Measurements from ENCODE around the gene CFAP54.

The CFAP54 gene

GRCh38 chr12:96814200-96814599 lies 324.8 kb downstream of the CFAP54 start:
- TF ChIP-seq EZH2phosphoT487 (IDR thresholded peaks at IDR 0.05; ENCODE audit: borderline replicate concordance, low read length) (no peak), CTCF (IDR thresholded peaks at IDR 0.05; ENCODE audit: low read depth, low read length, poor library complexity, severe bottlenecking) (no peak)
- no peak overlapping the region for H3K4me2 ChIP-seq (ENCODE audit: low read length)

GRCh38 chr12:96821592-96821991 lies 332.2 kb downstream of the CFAP54 start:
- Histone ChIP-seq H4K20me1 (ENCODE audit: control insufficient read depth, insufficient read depth, low read depth, low read length) (no peaks in the 10 kb centered on the region), H3K4me3 (ENCODE audit: low read length) (no peak overlapping the region), H3K9me2 (replicated peaks; ENCODE audit: control insufficient read depth, low read length) (no peaks in the 10 kb centered on the region), H3K27me3 (ENCODE audit: control insufficient read depth, low read length) (no peaks in the 10 kb centered on the region), H3K4me1 (ENCODE audit: control insufficient read depth, low read length) (no peaks in the 10 kb centered on the region), H3K9me3 (ENCODE audit: control insufficient read depth, insufficient read depth, low read length) (no peaks in the 10 kb centered on the region), H3K36me3 (ENCODE audit: control insufficient read depth, low read length) (no peaks in the 10 kb centered on the region), H3K4me2 (ENCODE audit: low read length) (no peak overlapping the region), H3K79me2 (ENCODE audit: control insufficient read depth, low read length) (no peaks in the 10 kb centered on the region), H3K27ac (ENCODE audit: low read depth, low read length) (no peak overlapping the region), H3F3A (ENCODE audit: control insufficient read depth, insufficient read depth) (no peaks in the 10 kb centered on the region)
- TF ChIP-seq EZH2phosphoT487 (IDR thresholded peaks at IDR 0.05; ENCODE audit: borderline replicate concordance, low read length) = no peak
- TF ChIP-seq CTCF (IDR thresholded peaks at IDR 0.05; ENCODE audit: low read depth, low read length, poor library complexity, severe bottlenecking) = no peak

More at GRCh38 chr12:96814200-96814599, 324.8 kb downstream of the CFAP54 start:
- Histone ChIP-seq H3K4me1 (ENCODE audit: control insufficient read depth, low read length) (no peaks in the 10 kb centered on the region), H3K9me3 (ENCODE audit: control insufficient read depth, insufficient read depth, low read length) (no peaks in the 10 kb centered on the region), H3F3A (ENCODE audit: control insufficient read depth, insufficient read depth) (no peaks in the 10 kb centered on the region), H3K27me3 (ENCODE audit: control insufficient read depth, low read length) (no peaks in the 10 kb centered on the region), H3K27ac (ENCODE audit: low read depth, low read length) (no peak overlapping the region), H3K79me2 (ENCODE audit: control insufficient read depth, low read length) (no peaks in the 10 kb centered on the region), H3K9me2 (replicated peaks; ENCODE audit: control insufficient read depth, low read length) (no peaks in the 10 kb centered on the region), H4K20me1 (ENCODE audit: control insufficient read depth, insufficient read depth, low read depth, low read length) (no peaks in the 10 kb centered on the region), H3K36me3 (ENCODE audit: control insufficient read depth, low read length) (no peaks in the 10 kb centered on the region), H3K4me3 (ENCODE audit: low read length) (no peak overlapping the region)

- Histone ChIP-seq H3K27ac (ENCODE audit: low read depth, low read length) (no peak overlapping the region), H3K36me3 (ENCODE audit: control insufficient read depth, low read length) (no peaks in the 10 kb centered on the region), H3K4me1 (ENCODE audit: control insufficient read depth, low read length) (no peaks in the 10 kb centered on the region), H3F3A (ENCODE audit: control insufficient read depth, insufficient read depth) (no peaks in the 10 kb centered on the region), H3K79me2 (ENCODE audit: control insufficient read depth, low read length) (no peaks in the 10 kb centered on the region), H3K9me3 (ENCODE audit: control insufficient read depth, insufficient read depth, low read length) (no peaks in the 10 kb centered on the region), H3K4me3 (ENCODE audit: low read length) (no peak overlapping the region), H3K27me3 (ENCODE audit: control insufficient read depth, low read length) (no peaks in the 10 kb centered on the region), H4K20me1 (ENCODE audit: control insufficient read depth, insufficient read depth, low read depth, low read length) (no peaks in the 10 kb centered on the region), H3K9me2 (replicated peaks; ENCODE audit: control insufficient read depth, low read length) (no peaks in the 10 kb centered on the region), H3K4me2 (ENCODE audit: low read length) (no peak overlapping the region)
- TF ChIP-seq CTCF (IDR thresholded peaks at IDR 0.05; ENCODE audit: low read depth, low read length, poor library complexity, severe bottlenecking) (no peak), EZH2phosphoT487 (IDR thresholded peaks at IDR 0.05; ENCODE audit: borderline replicate concordance, low read length) (no peak)
Measured at GRCh38 chr12:96822641-96823040, 333.3 kb downstream of the CFAP54 start.
